GM12878 (cell line): ENCODE results near the gene IFT25. TPM values are rescaled to one million over a fixed set of nuclear protein-coding genes. Genes with fewer than 3 reads are reported as not detected.

ENCODE experiments used
- ATAC-seq: fragments of 200-7000 bp; cut with Tn5 transposase; 3 replicates; pipeline ENCODE4 v1.9.1; 2020; ENCODE audit warnings: mild to moderate bottlenecking, moderate library complexity
- BruUV-seq: library from RNA; stranded (reverse); fragments of 400-500 nt; replicated peaks from 2 replicates; lab custom pipeline; 2021; lab: Mats Ljungman, UMichigan
- CTCF ChIA-PET: fragments of 300-600 bp; sonication (Branson Sonifier 250); formaldehyde crosslinking; extraction: SDS; loops from one replicate; lab custom pipeline; 2021; ENCODE audit warnings: inconsistent platforms; lab: Yijun Ruan, JAX
- POLR2A ChIA-PET: fragments of 350-600 bp; formaldehyde crosslinking; extraction: SDS; loops from one replicate; lab custom pipeline; 2021; ENCODE audit warnings: inconsistent platforms; lab: Charles Lee
- RAD21 ChIA-PET: fragments of 300-600 bp; sonication (Branson Sonifier 250); formaldehyde crosslinking; loops from one replicate; lab custom pipeline; 2023; ENCODE audit warnings: antibody characterized with exemption; ENCODE audit not compliant: unreplicated experiment; lab: Charles Lee
- SMC1A ChIA-PET: fragments of 300-600 bp; sonication (Branson Sonifier 250); formaldehyde crosslinking; loops from one replicate; lab custom pipeline; 2023; ENCODE audit not compliant: unreplicated experiment, uncharacterized antibody; lab: Charles Lee
- DNase-seq: peaks from one replicate; pipeline ENCODE4 v3.0.0-alpha.2; 2011; ENCODE audit warnings: low read depth, low spot score
- FAIRE-seq: peaks from 3 replicates; lab custom pipeline; 2011; peaks lifted over from hg19 to GRCh38; lab: Jason Lieb, UNC
- H2AFZ ChIP-seq: 2 replicates; pipeline ENCODE4 v1.6.0; 2011; ENCODE audit warnings: low read depth, low read length, control low read depth; ENCODE audit not compliant: control insufficient read depth
- H3K27ac ChIP-seq: 2 replicates; pipeline ENCODE4 v1.5.1; 2011; ENCODE audit warnings: control low read depth; ENCODE audit not compliant: control insufficient read depth, insufficient read depth
- H3K27me3 ChIP-seq, 2 experiments: replicated peaks in 1 of 2; 2 replicates each; pipeline versions ENCODE4 v1.6.0 to v1.6.1; 2011; ENCODE audit warnings: low read length in 1 of 2; ENCODE audit not compliant: control insufficient read depth in 2 of 2, insufficient read depth in 2 of 2
- H3K36me3 ChIP-seq, 2 experiments: 2 replicates each; pipeline ENCODE4 v1.5.1; 2011; ENCODE audit warnings: low read length in 1 of 2; ENCODE audit not compliant: control insufficient read depth in 2 of 2, insufficient read depth in 2 of 2
- H3K4me1 ChIP-seq: 2 replicates; pipeline ENCODE4 v1.6.1; 2011; ENCODE audit warnings: mild to moderate bottlenecking, low read length, moderate library complexity, mixed read lengths; ENCODE audit not compliant: control insufficient read depth, insufficient read depth
- H3K4me2 ChIP-seq: 2 replicates; pipeline ENCODE4 v1.6.0; 2011; ENCODE audit warnings: control low read depth; ENCODE audit not compliant: control insufficient read depth, insufficient read depth
- H3K4me3 ChIP-seq: fragments of 200-600 bp; sonication (generic); 2 replicates; pipeline ENCODE4 v1.5.1; 2016
- H3K79me2 ChIP-seq: 2 replicates; pipeline ENCODE4 v1.6.0; 2011; ENCODE audit warnings: low read length; ENCODE audit not compliant: control insufficient read depth, insufficient read depth
- H3K9ac ChIP-seq: 2 replicates; pipeline ENCODE4 v1.8.0; 2011; ENCODE audit warnings: low read length, control low read depth, mixed read lengths; ENCODE audit not compliant: control insufficient read depth, insufficient read depth
- H3K9me3 ChIP-seq: replicated peaks from 3 replicates; pipeline ENCODE4 v1.5.1; 2011; ENCODE audit warnings: mild to moderate bottlenecking, low read length; ENCODE audit not compliant: control insufficient read depth, insufficient read depth
- H4K20me1 ChIP-seq: 2 replicates; pipeline ENCODE4 v1.6.0; 2011; ENCODE audit not compliant: control insufficient read depth, insufficient read depth
- BHLHE40 ChIP-seq, 2 experiments: fragments of 450-650 bp in 1 of 2; IDR thresholded peaks; 2 replicates each; pipeline ENCODE4 v1.6.1; 2011 to 2017; ENCODE audit warnings: low read depth in 2 of 2, borderline replicate concordance in 1 of 2, improper control_type of control experiment in 1 of 2, low read length in 1 of 2, mild to moderate bottlenecking in 1 of 2
- BMI1 ChIP-seq: fragments of 450-650 bp; IDR thresholded peaks from 2 replicates; pipeline ENCODE4 v1.6.1; 2016; ENCODE audit warnings: mild to moderate bottlenecking, moderate library complexity, borderline replicate concordance
- CBX5 ChIP-seq: sonication (generic); IDR thresholded peaks from 2 replicates; pipeline ENCODE4 v1.6.1; 2016; ENCODE audit warnings: low read depth, moderate library complexity, mild to moderate bottlenecking, inconsistent platforms
- ETV6 ChIP-seq, 2 experiments: fragments of 450-650 bp in 1 of 2; IDR thresholded peaks in 1 of 2; conservative IDR thresholded peaks in 1 of 2; 2 replicates each; pipeline ENCODE4 v1.6.1; 2014; ENCODE audit warnings: antibody characterized with exemption in 1 of 2, borderline replicate concordance in 1 of 2, low read depth in 1 of 2, mild to moderate bottlenecking in 1 of 2, moderate library complexity in 1 of 2
- MEF2A ChIP-seq: IDR thresholded peaks from 2 replicates; pipeline ENCODE4 v1.6.1; 2011; ENCODE audit warnings: low read depth, mild to moderate bottlenecking, low read length, moderate library complexity; ENCODE audit not compliant: insufficient read depth
- NBN ChIP-seq: fragments of 450-650 bp; IDR thresholded peaks from 2 replicates; pipeline ENCODE4 v1.6.1; 2016
- NFYA ChIP-seq: IDR thresholded peaks from 2 replicates; pipeline ENCODE4 v1.6.1; 2011; ENCODE audit warnings: low read depth, mild to moderate bottlenecking, low read length, improper control_type of control experiment, borderline replicate concordance
- SIN3A ChIP-seq: IDR thresholded peaks from 2 replicates; pipeline ENCODE4 v1.6.1; 2012; ENCODE audit warnings: low read depth, low read length, improper control_type of control experiment
- SP1 ChIP-seq: IDR thresholded peaks from one replicate; pipeline ENCODE4 v1.6.1; 2011; ENCODE audit warnings: low read depth, low read length
- SREBF1 ChIP-seq: IDR thresholded peaks from 2 replicates; pipeline ENCODE4 v1.6.1; 2012; ENCODE audit warnings: mild to moderate bottlenecking, low read length
- SREBF2 ChIP-seq: IDR thresholded peaks from 2 replicates; pipeline ENCODE4 v1.6.1; 2012; ENCODE audit warnings: mild to moderate bottlenecking, low read length
- ZNF207 ChIP-seq: fragments of 450-650 bp; IDR thresholded peaks from 2 replicates; pipeline ENCODE4 v1.6.1; 2014; ENCODE audit warnings: antibody characterized with exemption, mild to moderate bottlenecking, borderline replicate concordance
- WGBS: methylation state at CpG from one replicate; pipeline ENCODE4 v1.1.6; 2016; ENCODE audit warnings: low lambda C conversion rate; ENCODE audit not compliant: insufficient replicate concordance, insufficient coverage; ENCODE audit errors: missing lambda C conversion rate; 5-methylcytosine and 5-hydroxymethylcytosine counted together
- in situ Hi-C: fragments of 300-500 bp; cut with MboI; formaldehyde crosslinking; loops from 9 replicates; pipeline ENCODE4 v1.14.3; 2018; ENCODE audit warnings: mixed read lengths
- intact Hi-C: fragments of 100-400 bp; cut with micrococcal nuclease; formaldehyde crosslinking; loops from one replicate; pipeline ENCODE4 v1.14.2; 2022; ENCODE audit not compliant: unreplicated experiment
- polyA plus RNA-seq, 11 experiments: library from polyadenylated mRNA; depleted of rRNA in 4 of 11; unstranded in 6 of 11; stranded (reverse) in 5 of 11; fragments of >200 nt; fragmentation: Nextera tagmentation in 4 of 11; fragmentation: Illumina TruSeq in 1 of 11; extraction: Ambion mirVana in 4 of 11; extraction: Trizol in 1 of 11; gene quantifications; 1 replicate in 1 of 11; 2 replicates in 10 of 11; pipeline versions ENCODE4 v1.2.1 to v1.2.3, GENCODE V29; 2011 to 2016; ENCODE audit warnings: inconsistent platforms in 2 of 11, missing spikeins in 2 of 11, low read depth in 1 of 11
- total RNA-seq, 4 experiments: library from RNA; depleted of rRNA in 3 of 4; stranded (reverse); fragments of >200 nt in 3 of 4; fragmentation: Illumina TruSeq in 1 of 4; extraction: Trizol in 1 of 4; gene quantifications; 2 replicates each; pipeline versions ENCODE4 v1.2.1 to v1.2.3, GENCODE V29; 2013 to 2021

The IFT25 gene
- total and polyA plus RNA-seq, 10 of the 15 experiments (the other 5 are each of a cell fraction or from before 2014, with no cell fraction given): 55.7 to 242 (median 131) TPM

DNA sequence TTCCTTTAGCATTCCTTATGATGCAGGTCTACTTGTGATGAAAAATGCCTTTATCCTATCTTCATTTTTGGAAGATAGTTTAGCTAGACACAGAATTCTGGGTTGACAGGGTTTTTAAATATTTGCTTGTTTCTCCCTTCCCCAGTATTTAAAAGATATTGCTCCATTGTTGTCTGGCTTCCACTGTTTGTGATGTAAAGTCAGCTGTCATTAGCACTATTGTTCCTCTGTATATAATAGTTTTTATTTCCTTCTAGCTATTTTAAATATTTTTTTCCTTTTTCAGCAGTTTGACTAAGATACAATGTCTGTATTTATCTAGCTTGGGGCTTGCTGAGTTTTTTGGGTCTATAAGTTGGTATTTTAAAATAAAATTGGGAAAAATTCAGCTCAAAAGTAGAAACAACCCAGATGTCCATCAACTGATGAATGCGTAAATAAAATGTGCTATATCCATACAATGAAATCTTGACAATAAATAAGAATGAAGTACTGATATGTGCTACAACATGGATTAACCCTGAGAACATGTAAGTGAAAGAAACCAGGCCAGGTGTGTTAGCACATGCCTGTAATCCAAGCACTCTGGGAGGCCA lies 11.2 kb downstream of the IFT25 start:
- ATAC-seq (no peak), FAIRE-seq (no peak), DNase-seq (no peak)
- H3K4me3 ChIP-seq: no peak overlapping the region
- no peaks in the 10 kb centered on the region for H3K27me3 ChIP-seq
- no peak overlapping the region for H3K4me2 ChIP-seq
- intact Hi-C loops (no loop called here), in situ Hi-C loops (no loop called here)
- POLR2A ChIA-PET: interaction anchor here (0.9 to 1.3 kb wide), 3 partner anchors 10 to 13 kb away, joined by 3 to 7 read pairs (median 5); no protein-coding TSS in a partner anchor
- WGBS: 96% methylated on average over 1 of the region's 1 CpG
- SMC1A ChIA-PET: interaction anchor here (0.7 to 3.1 kb wide), 5 partner anchors 10 to 14 kb away, joined by 3 to 14 read pairs (median 5); partner anchors contain the start of gene IFT25
- H3K9ac ChIP-seq: no peak overlapping the region
- H3K4me1 ChIP-seq: no peaks in the 10 kb centered on the region
- no peaks in the 10 kb centered on the region for H3K79me2 ChIP-seq
- RAD21 ChIA-PET: interaction anchor here (0.7 to 1.0 kb wide), 3 partner anchors 10 to 14 kb away, joined by 4 to 7 read pairs (median 5); partner anchors contain the start of genes IFT25 and LRRC42
- no TSS peak for BruUV-seq
- peaks cover 12% of the 10 kb centered on the region for H3K9me3 ChIP-seq
- no peak overlapping the region for H2AFZ ChIP-seq
- TF ChIP-seq NBN (0 out of 2 replicates have a peak, but pooled peaks have one; percentile 21), SIN3A (no peak), CBX5 (peak; percentile 95)
- TF ChIP-seq, all 136 proteins: peak for 2
- no peaks in the 10 kb centered on the region for H4K20me1 ChIP-seq
- peaks cover 0 to 13% of the 10 kb centered on the region in 2 experiments; a peak in 1 of 4 replicates for H3K36me3 ChIP-seq
- CTCF ChIA-PET: interaction anchor here (1.1 to 2.6 kb wide), 6 partner anchors 9 to 75 kb away, joined by 3 to 9 read pairs (median 5); partner anchors contain the start of gene IFT25
- H3K27ac ChIP-seq: no peak overlapping the region

DNA sequence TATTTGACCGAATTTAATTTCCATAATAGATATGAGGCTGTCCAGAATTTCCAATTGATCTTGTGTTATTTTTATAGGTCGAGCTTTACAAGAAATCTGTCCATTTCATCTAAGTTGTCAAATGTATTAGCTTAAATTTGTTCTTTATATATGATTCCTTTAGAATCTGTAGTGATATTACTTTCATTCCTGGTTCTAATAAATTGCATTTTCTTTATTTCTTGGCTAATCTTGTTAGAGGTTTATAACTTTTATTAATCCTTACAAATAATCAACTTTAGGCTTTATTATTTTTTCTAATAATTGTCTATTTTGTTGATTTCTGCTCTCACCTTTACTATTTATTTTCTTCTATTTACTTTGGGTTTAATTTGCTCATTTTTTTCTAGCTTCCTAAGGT lies 14.0 kb downstream of the IFT25 start:
- CTCF ChIA-PET: interaction anchor here (0.9 to 1.9 kb wide), 5 partner anchors 11 to 71 kb away, joined by 3 to 10 read pairs (median 4); no protein-coding TSS in a partner anchor
- no TSS peak for BruUV-seq
- no peak for ATAC-seq
- WGBS: 73% methylated on average over 2 of the region's 2 CpGs
- POLR2A ChIA-PET: interaction anchor here (0.6 kb wide), 1 partner anchor 28 kb away, joined by 4 read pairs; no protein-coding TSS in a partner anchor
- no peak overlapping the region for H3K27ac ChIP-seq
- FAIRE-seq: no peak
- DNase-seq: no peak
- peaks cover 12% of the 10 kb centered on the region for H3K9me3 ChIP-seq
- intact Hi-C loops: no loop called here
- H3K4me3 ChIP-seq: no peak overlapping the region
- H3K4me2 ChIP-seq: no peak overlapping the region
- H3K4me1 ChIP-seq: no peaks in the 10 kb centered on the region
- RAD21 ChIA-PET: interaction anchor here (1.3 kb wide), 1 partner anchor 14 kb away, joined by 3 read pairs; the partner anchor contains the start of gene IFT25
- H2AFZ ChIP-seq: no peak overlapping the region
- no peaks in the 10 kb centered on the region for H4K20me1 ChIP-seq
- SMC1A ChIA-PET: interaction anchor here (0.8 to 2.1 kb wide), 3 partner anchors 11 to 18 kb away, joined by 3 to 8 read pairs (median 3); partner anchors contain the start of genes IFT25 and LRRC42
- no peaks in the 10 kb centered on the region for H3K27me3 ChIP-seq
- in situ Hi-C loops: no loop called here
- no peak for TF ChIP-seq SREBF2
- no peak for TF ChIP-seq MEF2A
- TF ChIP-seq ETV6 (conservative IDR thresholded peaks at IDR 0.05 in 1 of 2, IDR thresholded peaks at IDR 0.05 in 1 of 2; ENCODE audit: borderline replicate concordance in 1 of 2, low read depth in 1 of 2): no peak
- TF ChIP-seq SP1: no peak
- no peak for TF ChIP-seq SREBF1
- TF ChIP-seq NFYA: no peak
- TF ChIP-seq ZNF207: no peak
- TF ChIP-seq BMI1: no peak
- no peak for TF ChIP-seq BHLHE40 (IDR thresholded peaks at IDR 0.05; ENCODE audit: borderline replicate concordance in 1 of 2, low read depth in 2 of 2, low read length in 1 of 2)
- H3K79me2 ChIP-seq: no peaks in the 10 kb centered on the region
- H3K36me3 ChIP-seq: peaks cover 0 to 11% of the 10 kb centered on the region in 2 experiments; a peak in 1 of 4 replicates
- H3K9ac ChIP-seq: no peak overlapping the region
